ENCODE measurements around the gene OR2W1.

Gene OR2W1

DNA sequence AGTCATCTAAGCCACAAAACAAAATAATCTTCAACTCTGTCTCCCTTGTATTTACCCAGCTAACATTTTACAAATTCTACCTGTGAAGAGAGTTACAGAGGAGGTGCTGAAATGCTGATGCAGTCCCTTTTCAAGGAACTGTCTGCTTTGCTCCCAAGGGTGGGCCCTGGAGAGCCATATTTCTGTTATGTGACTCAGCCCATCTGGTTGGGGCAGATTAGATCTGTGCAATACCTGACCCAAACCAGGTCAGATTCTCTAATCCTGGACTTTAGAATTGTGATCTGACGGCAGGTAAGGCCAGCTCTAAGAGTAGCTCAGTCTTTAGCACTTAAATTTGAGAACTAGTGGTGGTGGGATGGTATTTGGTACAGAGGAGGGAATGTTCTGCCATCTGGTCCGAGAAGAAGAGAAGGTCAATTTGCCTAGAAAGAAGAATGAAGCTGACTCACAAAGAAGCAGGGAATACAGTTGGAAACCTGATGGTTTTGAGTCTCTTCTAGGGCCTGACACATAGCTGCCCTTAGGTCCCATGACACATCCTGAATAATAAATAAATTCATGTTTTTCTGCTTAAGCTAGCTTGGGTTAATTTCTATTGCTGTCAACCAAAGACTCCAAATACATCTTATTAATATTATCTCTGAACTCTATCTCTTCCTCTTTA is 48.0 kb downstream of the OR2W1 start:
- no peak for DNase-seq (ENCODE audit: low read depth in 3 of 3)

DNA sequence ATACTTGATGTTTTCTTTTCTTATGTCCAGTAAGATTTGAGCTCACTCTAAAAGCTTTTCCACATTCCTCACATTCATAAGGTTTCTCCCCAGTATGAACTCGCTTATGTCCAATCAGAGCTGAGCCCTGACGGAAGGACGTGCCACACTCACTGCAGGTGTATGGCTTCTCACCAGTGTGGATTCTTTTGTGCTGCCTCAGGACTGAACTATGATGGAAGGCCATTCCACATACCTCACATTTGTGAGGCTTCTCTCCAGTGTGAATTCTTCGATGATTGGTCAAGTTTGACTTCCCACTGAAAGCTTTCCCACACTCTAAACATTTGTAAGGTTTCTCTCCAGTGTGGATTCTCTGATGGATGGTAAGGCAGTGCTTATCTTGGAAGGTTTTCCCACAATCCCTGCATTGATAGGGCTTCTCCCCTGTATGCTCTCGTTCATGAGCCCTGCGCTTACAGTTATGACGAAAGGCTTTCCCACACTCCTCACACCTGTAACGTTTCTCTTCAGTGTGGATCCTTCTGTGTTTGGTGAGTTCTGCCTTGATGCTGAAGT is 49.8 kb downstream of the OR2W1 start:
- no peak for DNase-seq (ENCODE audit: low read depth in 3 of 3)

Data from stimulated activated CD4-positive, alpha-beta T cell treated with anti-CD3 and anti-CD28 coated beads, TNF-alpha, amount 100 ng/mL, for 24 hours (primary cell).